GM12878 (cell line): ENCODE data around the gene HIPK4. TPM values are rescaled to one million over a fixed set of nuclear protein-coding genes. Genes with fewer than 3 reads are reported as not detected.

Source experiments
- ATAC-seq: fragments of 200-7000 bp; cut with Tn5 transposase; 3 replicates; pipeline ENCODE4 v1.9.1; 2020; ENCODE audit warnings: mild to moderate bottlenecking, moderate library complexity
- BruUV-seq: library from RNA; stranded (reverse); fragments of 400-500 nt; replicated peaks from 2 replicates; lab custom pipeline; 2021; lab: Mats Ljungman, UMichigan
- CTCF ChIA-PET: fragments of 300-600 bp; sonication (Branson Sonifier 250); formaldehyde crosslinking; extraction: SDS; loops from one replicate; lab custom pipeline; 2021; ENCODE audit warnings: inconsistent platforms; lab: Yijun Ruan, JAX
- POLR2A ChIA-PET: fragments of 350-600 bp; formaldehyde crosslinking; extraction: SDS; loops from one replicate; lab custom pipeline; 2021; ENCODE audit warnings: inconsistent platforms; lab: Charles Lee
- RAD21 ChIA-PET: fragments of 300-600 bp; sonication (Branson Sonifier 250); formaldehyde crosslinking; loops from one replicate; lab custom pipeline; 2023; ENCODE audit warnings: antibody characterized with exemption; ENCODE audit not compliant: unreplicated experiment; lab: Charles Lee
- SMC1A ChIA-PET: fragments of 300-600 bp; sonication (Branson Sonifier 250); formaldehyde crosslinking; loops from one replicate; lab custom pipeline; 2023; ENCODE audit not compliant: unreplicated experiment, uncharacterized antibody; lab: Charles Lee
- DNase-seq: peaks from one replicate; pipeline ENCODE4 v3.0.0-alpha.2; 2011; ENCODE audit warnings: low read depth, low spot score
- FAIRE-seq: peaks from 3 replicates; lab custom pipeline; 2011; peaks lifted over from hg19 to GRCh38; lab: Jason Lieb, UNC
- H2AFZ ChIP-seq: 2 replicates; pipeline ENCODE4 v1.6.0; 2011; ENCODE audit warnings: low read depth, low read length, control low read depth; ENCODE audit not compliant: control insufficient read depth
- H3K27ac ChIP-seq: 2 replicates; pipeline ENCODE4 v1.5.1; 2011; ENCODE audit warnings: control low read depth; ENCODE audit not compliant: control insufficient read depth, insufficient read depth
- H3K27me3 ChIP-seq, 2 experiments: replicated peaks in 1 of 2; 2 replicates each; pipeline versions ENCODE4 v1.6.0 to v1.6.1; 2011; ENCODE audit warnings: low read length in 1 of 2; ENCODE audit not compliant: control insufficient read depth in 2 of 2, insufficient read depth in 2 of 2
- H3K36me3 ChIP-seq, 2 experiments: 2 replicates each; pipeline ENCODE4 v1.5.1; 2011; ENCODE audit warnings: low read length in 1 of 2; ENCODE audit not compliant: control insufficient read depth in 2 of 2, insufficient read depth in 2 of 2
- H3K4me1 ChIP-seq: 2 replicates; pipeline ENCODE4 v1.6.1; 2011; ENCODE audit warnings: mild to moderate bottlenecking, low read length, moderate library complexity, mixed read lengths; ENCODE audit not compliant: control insufficient read depth, insufficient read depth
- H3K4me2 ChIP-seq: 2 replicates; pipeline ENCODE4 v1.6.0; 2011; ENCODE audit warnings: control low read depth; ENCODE audit not compliant: control insufficient read depth, insufficient read depth
- H3K4me3 ChIP-seq: fragments of 200-600 bp; sonication (generic); 2 replicates; pipeline ENCODE4 v1.5.1; 2016
- H3K79me2 ChIP-seq: 2 replicates; pipeline ENCODE4 v1.6.0; 2011; ENCODE audit warnings: low read length; ENCODE audit not compliant: control insufficient read depth, insufficient read depth
- H3K9ac ChIP-seq: 2 replicates; pipeline ENCODE4 v1.8.0; 2011; ENCODE audit warnings: low read length, control low read depth, mixed read lengths; ENCODE audit not compliant: control insufficient read depth, insufficient read depth
- H3K9me3 ChIP-seq: replicated peaks from 3 replicates; pipeline ENCODE4 v1.5.1; 2011; ENCODE audit warnings: mild to moderate bottlenecking, low read length; ENCODE audit not compliant: control insufficient read depth, insufficient read depth
- H4K20me1 ChIP-seq: 2 replicates; pipeline ENCODE4 v1.6.0; 2011; ENCODE audit not compliant: control insufficient read depth, insufficient read depth
- BCL11A ChIP-seq: IDR thresholded peaks from 2 replicates; pipeline ENCODE4 v1.6.1; 2011; ENCODE audit warnings: low read depth, low read length
- CBX5 ChIP-seq: sonication (generic); IDR thresholded peaks from 2 replicates; pipeline ENCODE4 v1.6.1; 2016; ENCODE audit warnings: low read depth, moderate library complexity, mild to moderate bottlenecking, inconsistent platforms
- CUX1 ChIP-seq: IDR thresholded peaks from 2 replicates; pipeline ENCODE4 v1.6.1; 2012; ENCODE audit warnings: improper control_type of control experiment, low read depth, low read length; ENCODE audit not compliant: insufficient replicate concordance
- EED ChIP-seq: sonication (generic); IDR thresholded peaks from 2 replicates; pipeline ENCODE4 v1.6.1; 2016; ENCODE audit warnings: antibody characterized with exemption, low read depth
- GABPA ChIP-seq: IDR thresholded peaks from 2 replicates; pipeline ENCODE4 v1.6.1; 2014; ENCODE audit warnings: antibody characterized with exemption, low read depth, mild to moderate bottlenecking, inconsistent platforms
- HDGF ChIP-seq: fragments of 450-650 bp; IDR thresholded peaks from 2 replicates; pipeline ENCODE4 v1.6.1; 2016; ENCODE audit warnings: antibody characterized with exemption
- MTA2 ChIP-seq: fragments of 450-650 bp; IDR thresholded peaks from 2 replicates; pipeline ENCODE4 v1.6.1; 2016; ENCODE audit warnings: low read depth, mild to moderate bottlenecking, moderate library complexity
- NBN ChIP-seq: fragments of 450-650 bp; IDR thresholded peaks from 2 replicates; pipeline ENCODE4 v1.6.1; 2016
- NRF1 ChIP-seq: conservative IDR thresholded peaks from 2 replicates; pipeline ENCODE4 v1.6.1; 2011; ENCODE audit warnings: mild to moderate bottlenecking, low read depth, low read length, improper control_type of control experiment
- POLR2AphosphoS5 ChIP-seq: IDR thresholded peaks from 2 replicates; pipeline ENCODE4 v1.6.1; 2011; ENCODE audit warnings: mild to moderate bottlenecking, low read length, inconsistent platforms
- REST ChIP-seq: IDR thresholded peaks from 2 replicates; pipeline ENCODE4 v1.6.1; 2012; ENCODE audit warnings: mild to moderate bottlenecking, low read depth, low read length
- STAT1 ChIP-seq: fragments of 450-650 bp; conservative IDR thresholded peaks from 2 replicates; pipeline ENCODE4 v1.6.1; 2014; ENCODE audit warnings: antibody characterized with exemption, mild to moderate bottlenecking
- YBX1 ChIP-seq: fragments of 450-650 bp; IDR thresholded peaks from 2 replicates; pipeline ENCODE4 v1.6.1; 2016; ENCODE audit warnings: antibody characterized with exemption
- ZNF384 ChIP-seq: IDR thresholded peaks from 2 replicates; pipeline ENCODE4 v1.6.1; 2012; ENCODE audit warnings: low read depth, mild to moderate bottlenecking, low read length, improper control_type of control experiment, borderline replicate concordance
- WGBS: methylation state at CpG from one replicate; pipeline ENCODE4 v1.1.6; 2016; ENCODE audit warnings: low lambda C conversion rate; ENCODE audit not compliant: insufficient replicate concordance, insufficient coverage; ENCODE audit errors: missing lambda C conversion rate; 5-methylcytosine and 5-hydroxymethylcytosine counted together
- in situ Hi-C: fragments of 300-500 bp; cut with MboI; formaldehyde crosslinking; loops from 9 replicates; pipeline ENCODE4 v1.14.3; 2018; ENCODE audit warnings: mixed read lengths
- intact Hi-C: fragments of 100-400 bp; cut with micrococcal nuclease; formaldehyde crosslinking; loops from one replicate; pipeline ENCODE4 v1.14.2; 2022; ENCODE audit not compliant: unreplicated experiment
- polyA plus RNA-seq, 11 experiments: library from polyadenylated mRNA; depleted of rRNA in 4 of 11; unstranded in 6 of 11; stranded (reverse) in 5 of 11; fragments of >200 nt; fragmentation: Nextera tagmentation in 4 of 11; fragmentation: Illumina TruSeq in 1 of 11; extraction: Ambion mirVana in 4 of 11; extraction: Trizol in 1 of 11; gene quantifications; 1 replicate in 1 of 11; 2 replicates in 10 of 11; pipeline versions ENCODE4 v1.2.1 to v1.2.3, GENCODE V29; 2011 to 2016; ENCODE audit warnings: inconsistent platforms in 2 of 11, missing spikeins in 2 of 11, low read depth in 1 of 11
- total RNA-seq, 4 experiments: library from RNA; depleted of rRNA in 3 of 4; stranded (reverse); fragments of >200 nt in 3 of 4; fragmentation: Illumina TruSeq in 1 of 4; extraction: Trizol in 1 of 4; gene quantifications; 2 replicates each; pipeline versions ENCODE4 v1.2.1 to v1.2.3, GENCODE V29; 2013 to 2021

Gene HIPK4
- total and polyA plus RNA-seq, 10 of the 15 experiments (the other 5 are each of a cell fraction or from before 2014, with no cell fraction given): 0.07 to 0.13 (median 0.08) TPM; not detected in 7

GRCh38 chr19:40424637-40425449, 34.9 kb upstream of the HIPK4 start (continued):
- no peak for TF ChIP-seq ZNF384
- TF ChIP-seq CBX5: no peak
- TF ChIP-seq BCL11A: no peak
- TF ChIP-seq MTA2: peak; percentile 29; the same call in 1 of the 2 replicates
- peak; percentile 48 for TF ChIP-seq EED
- peak; percentile 20; the same call in 1 of the 2 replicates for TF ChIP-seq POLR2AphosphoS5
- no peak for TF ChIP-seq NRF1
- TF ChIP-seq HDGF: peak; percentile 76; the same call in 1 of the 2 replicates
- TF ChIP-seq YBX1: no peak
- peak; percentile 65; the same call in 1 of the 2 replicates for TF ChIP-seq NBN
- no peak for TF ChIP-seq GABPA

GRCh38 chr19:40423938-40424337, 34.0 kb upstream of the HIPK4 start:
- H3K36me3 ChIP-seq: peaks cover 0 to 6% of the 10 kb centered on the region in 2 experiments; a peak in 2 of 4 replicates
- WGBS: over 99% methylated on average over 6 of the region's 6 CpGs
- no peak overlapping the region for H2AFZ ChIP-seq
- in situ Hi-C loops (no loop called here), intact Hi-C loops (no loop called here)
- no peaks in the 10 kb centered on the region; the same call in 1 of the 2 replicates for H3K4me1 ChIP-seq
- no peak overlapping the region for H3K9ac ChIP-seq
- ChIA-PET RAD21 (interaction anchor here (0.7 to 2.0 kb wide), 7 partner anchors 12 to 119 kb away, joined by 3 to 9 read pairs (median 4); partner anchors contain the start of genes BLVRB, PLD3 and SERTAD3), SMC1A (interaction anchor here (1.0 to 1.6 kb wide), 3 partner anchors 10 to 20 kb away, joined by 3 to 6 read pairs (median 6); partner anchors contain the start of gene SERTAD3), POLR2A (interaction anchor here (0.7 to 5.5 kb wide), 7 partner anchors 9 to 40 kb away, joined by 3 to 55 read pairs (median 5); partner anchors contain the start of gene SERTAD3), CTCF (interaction anchor here (1.1 to 7.1 kb wide), 9 partner anchors 10 to 182 kb away, joined by 3 to 67 read pairs (median 7); partner anchors contain the start of gene BLVRB)
- no TSS peak for BruUV-seq
- no peak overlapping the region for H3K27ac ChIP-seq
- H3K9me3 ChIP-seq: no peaks in the 10 kb centered on the region
- DNase-seq (no peak), FAIRE-seq (no peak), ATAC-seq (no peak)
- no peaks in the 10 kb centered on the region for H4K20me1 ChIP-seq
- peak overlapping the region; percentile 38; the same call in 1 of the 2 replicates for H3K4me2 ChIP-seq
- no peak overlapping the region for H3K4me3 ChIP-seq
- H3K79me2 ChIP-seq: peaks cover 27% of the 10 kb centered on the region
- no peaks in the 10 kb centered on the region for H3K27me3 ChIP-seq
- TF ChIP-seq STAT1: no peak
- TF ChIP-seq CUX1: no peak
- no peak for TF ChIP-seq GABPA
- TF ChIP-seq REST: no peak
- TF ChIP-seq EED: no peak
